Smooth muscle cell (in vitro differentiated cells): ENCODE results near the gene PLEKHA8. TPM values are rescaled to one million over a fixed set of nuclear protein-coding genes. Genes with fewer than 3 reads are reported as not detected.

Experiments used
- DNase-seq: peaks from one replicate; lab custom pipeline; 2025; ENCODE audit not compliant: unreplicated experiment; lab: John Stamatoyannopoulos, UW
- H2AFZ ChIP-seq: fragments of 200-600 bp; sonication (generic); 2 replicates; pipeline ENCODE4 v1.6.0; 2016; ENCODE audit warnings: antibody characterized with exemption, low read depth, mild to moderate bottlenecking
- H3F3A ChIP-seq: fragments of 200-600 bp; sonication (generic); 2 replicates; pipeline ENCODE4 v1.6.0; 2017; ENCODE audit warnings: antibody characterized with exemption, low read depth
- H3K27ac ChIP-seq: fragments of 200-600 bp; sonication (generic); 2 replicates; pipeline ENCODE4 v1.5.1; 2016; ENCODE audit warnings: low read depth, mild to moderate bottlenecking
- H3K27me3 ChIP-seq: fragments of 200-600 bp; sonication (generic); 2 replicates; pipeline ENCODE4 v1.6.1; 2016; ENCODE audit warnings: low read depth, mild to moderate bottlenecking
- H3K36me3 ChIP-seq: fragments of 200-600 bp; sonication (generic); 2 replicates; pipeline ENCODE4 v1.5.1; 2016; ENCODE audit warnings: low read depth
- H3K4me1 ChIP-seq: fragments of 200-600 bp; sonication (generic); 2 replicates; pipeline ENCODE4 v1.5.1; 2016; ENCODE audit warnings: low read depth
- H3K4me2 ChIP-seq: fragments of 200-600 bp; sonication (generic); 2 replicates; pipeline ENCODE4 v1.6.0; 2016; ENCODE audit warnings: mild to moderate bottlenecking
- H3K4me3 ChIP-seq: fragments of 200-600 bp; sonication (generic); 2 replicates; pipeline ENCODE4 v1.5.1; 2016; ENCODE audit warnings: mild to moderate bottlenecking
- H3K79me2 ChIP-seq: fragments of 200-600 bp; sonication (generic); 2 replicates; pipeline ENCODE4 v1.6.0; 2016; ENCODE audit warnings: low read depth, mild to moderate bottlenecking
- H3K9ac ChIP-seq: fragments of 200-600 bp; sonication (generic); 2 replicates; pipeline ENCODE4 v1.6.0; 2016; ENCODE audit warnings: low read depth
- H3K9me3 ChIP-seq: fragments of 200-600 bp; sonication (generic); replicated peaks from 2 replicates; pipeline ENCODE4 v1.5.1; 2016; ENCODE audit warnings: low read depth
- H4K20me1 ChIP-seq: fragments of 200-600 bp; sonication (generic); 2 replicates; pipeline ENCODE4 v1.6.0; 2016; ENCODE audit warnings: low read depth
- CTCF ChIP-seq: fragments of 200-600 bp; sonication (generic); IDR thresholded peaks from 2 replicates; pipeline ENCODE4 v1.5.1; 2017; ENCODE audit warnings: borderline replicate concordance, mild to moderate bottlenecking, antibody characterized with exemption; ENCODE audit not compliant: insufficient read depth, poor library complexity, severe bottlenecking
- WGBS: methylation state at CpG from one replicate; pipeline ENCODE4 v1.1.7; 2016; ENCODE audit warnings: low lambda C conversion rate; 5-methylcytosine and 5-hydroxymethylcytosine counted together
- polyA plus RNA-seq: library from polyadenylated mRNA; unstranded; fragments of >200 nt; fragmentation: Nextera tagmentation; extraction: Ambion mirVana; gene quantifications from 2 replicates; pipeline ENCODE4 v1.2.1, GENCODE V29; 2016
- total RNA-seq: library from RNA; depleted of rRNA; stranded (reverse); fragments of >200 nt; gene quantifications from 2 replicates; pipeline ENCODE4 v1.2.3, GENCODE V29; 2014

PLEKHA8 gene
- total and polyA plus RNA-seq, 2 experiments from 2014 or later: 10.0 to 20.4 TPM

GRCh38 chr7:30139836-30140384 is 111.7 kb downstream of the PLEKHA8 start:
- WGBS: 89% methylated on average over 4 of the region's 4 CpGs
- Histone ChIP-seq H3K4me2 (no peak overlapping the region), H3K4me3 (no peak overlapping the region), H3K27me3 (peaks cover 6% of the 10 kb centered on the region), H3K36me3 (no peaks in the 10 kb centered on the region), H3K9me3 (no peaks in the 10 kb centered on the region), H3K4me1 (no peaks in the 10 kb centered on the region), H3F3A (no peaks in the 10 kb centered on the region), H3K79me2 (no peaks in the 10 kb centered on the region), H3K27ac (no peak overlapping the region), H2AFZ (no peak overlapping the region), H3K9ac (no peak overlapping the region), H4K20me1 (no peaks in the 10 kb centered on the region)
- no peak for DNase-seq
- TF ChIP-seq CTCF: no peak

GRCh38 chr7:30140456-30140855 is 112.2 kb downstream of the PLEKHA8 start:
- no peaks in the 10 kb centered on the region for H3K79me2 ChIP-seq
- H3K9me3 ChIP-seq: no peaks in the 10 kb centered on the region
- H3K9ac ChIP-seq: no peak overlapping the region
- no peak overlapping the region for H3K4me3 ChIP-seq
- H2AFZ ChIP-seq: no peak overlapping the region
- H3K4me2 ChIP-seq: no peak overlapping the region
- no peaks in the 10 kb centered on the region for H3K4me1 ChIP-seq
- DNase-seq: no peak
- no peaks in the 10 kb centered on the region for H3F3A ChIP-seq
- TF ChIP-seq CTCF: no peak
- no peak overlapping the region for H3K27ac ChIP-seq
- no peaks in the 10 kb centered on the region for H4K20me1 ChIP-seq
- peaks cover 6% of the 10 kb centered on the region for H3K27me3 ChIP-seq
- H3K36me3 ChIP-seq: no peaks in the 10 kb centered on the region
- 95% methylated on average over 3 of the region's 3 CpGs for WGBS

- Histone ChIP-seq H3K4me1 (no peaks in the 10 kb centered on the region), H3K27me3 (no peaks in the 10 kb centered on the region), H3F3A (no peaks in the 10 kb centered on the region), H3K4me3 (no peak overlapping the region), H3K9ac (no peak overlapping the region), H3K4me2 (no peak overlapping the region), H3K27ac (no peak overlapping the region), H3K79me2 (no peaks in the 10 kb centered on the region), H3K9me3 (no peaks in the 10 kb centered on the region), H3K36me3 (no peaks in the 10 kb centered on the region), H4K20me1 (no peaks in the 10 kb centered on the region), H2AFZ (no peak overlapping the region)
- WGBS: 79% methylated on average over 9 of the region's 9 CpGs
- TF ChIP-seq CTCF: no peak
- DNase-seq: no peak
Observed at GRCh38 chr7:30142710-30143109, 114.5 kb downstream of the PLEKHA8 start.

- Histone ChIP-seq H2AFZ (no peak overlapping the region), H3K4me2 (no peak overlapping the region), H3K4me3 (no peak overlapping the region), H3F3A (no peaks in the 10 kb centered on the region), H4K20me1 (no peaks in the 10 kb centered on the region), H3K27me3 (no peaks in the 10 kb centered on the region), H3K9me3 (no peaks in the 10 kb centered on the region), H3K4me1 (no peaks in the 10 kb centered on the region), H3K36me3 (no peaks in the 10 kb centered on the region), H3K79me2 (no peaks in the 10 kb centered on the region), H3K9ac (no peak overlapping the region), H3K27ac (peak overlapping the region; percentile 45)
- WGBS: 86% methylated on average over 1 of the region's 1 CpG
- TF ChIP-seq CTCF: no peak
- no peak for DNase-seq
Observed at GRCh38 chr7:30143748-30144251, 115.6 kb downstream of the PLEKHA8 start.
